B cell (primary cell): ENCODE results near the gene ZNF761. TPM values are rescaled to one million over a fixed set of nuclear protein-coding genes. Genes with fewer than 3 reads are reported as not detected.

Source experiments
- ATAC-seq: fragments of 200-7000 bp; cut with Tn5 transposase; one replicate; pipeline ENCODE4 v1.10.0; 2021; ENCODE audit warnings: low read depth, mild to moderate bottlenecking, moderate number of reproducible peaks, moderate library complexity
- CTCF ChIA-PET: fragments of 350-600 bp; sonication (Branson Sonifier 250); formaldehyde crosslinking; loops from one replicate; lab custom pipeline; 2021; ENCODE audit warnings: antibody characterized with exemption, inconsistent platforms; lab: Charles Lee
- POLR2A ChIA-PET: fragments of 350-600 bp; sonication (Branson Sonifier 250); formaldehyde crosslinking; loops from one replicate; lab custom pipeline; 2021; ENCODE audit warnings: antibody characterized with exemption; lab: Charles Lee
- DNase-seq: peaks from one replicate; pipeline ENCODE4 v3.0.0; 2013
- H2AFZ ChIP-seq: 2 replicates; pipeline ENCODE4 v1.6.1; 2012; ENCODE audit warnings: mild to moderate bottlenecking, low read depth, low read length; ENCODE audit not compliant: insufficient read depth, poor library complexity, severe bottlenecking
- H3K27ac ChIP-seq, 2 donors: 1 replicate in 1 of 2; 2 replicates in 1 of 2; pipeline ENCODE4 v1.5.1; 2012 to 2013; ENCODE audit warnings: low read length in 2 of 2, mild to moderate bottlenecking in 2 of 2, moderate library complexity in 1 of 2
- H3K27me3 ChIP-seq, 4 experiments: fragments of 200-600 bp in 1 of 4; sonication (generic) in 1 of 4; replicated peaks in 1 of 4; 1 replicate in 2 of 4; 2 replicates in 2 of 4; pipeline versions ENCODE4 v1.6.1 to v1.7.0; 2013 to 2016; ENCODE audit warnings: low read length in 3 of 4, mild to moderate bottlenecking in 2 of 4, mixed read lengths in 1 of 4, moderate library complexity in 1 of 4; ENCODE audit not compliant: insufficient read depth in 4 of 4, control insufficient read depth in 3 of 4; ENCODE audit errors: control extremely low read depth in 1 of 4
- H3K36me3 ChIP-seq, 2 experiments: replicated peaks in 1 of 2; 1 replicate in 1 of 2; 2 replicates in 1 of 2; pipeline versions ENCODE4 v1.6.1 to v1.7.1; 2013; ENCODE audit warnings: low read length in 1 of 2; ENCODE audit not compliant: insufficient read depth in 2 of 2, control insufficient read depth in 1 of 2; ENCODE audit errors: control extremely low read depth in 1 of 2, extremely low read depth in 1 of 2
- H3K4me1 ChIP-seq, 2 donors: fragments of 200-600 bp in 1 of 2; sonication (generic) in 1 of 2; 1 replicate in 1 of 2; 2 replicates in 1 of 2; pipeline versions ENCODE4 v1.5.1 to v1.6.1; 2013 to 2017; ENCODE audit warnings: low read length in 2 of 2; ENCODE audit not compliant: control insufficient read depth in 2 of 2, insufficient read depth in 2 of 2
- H3K4me2 ChIP-seq: replicated peaks from 2 replicates; pipeline ENCODE3; 2012; ENCODE audit warnings: mild to moderate bottlenecking, low read depth, low read length; ENCODE audit not compliant: poor library complexity, severe bottlenecking
- H3K4me3 ChIP-seq, 5 experiments: fragments of 200-600 bp in 1 of 5; sonication (generic) in 1 of 5; 1 replicate in 3 of 5; 2 replicates in 2 of 5; pipeline versions ENCODE4 v1.5.1 to v1.7.0; 2011 to 2016; ENCODE audit warnings: low read length in 4 of 5, mild to moderate bottlenecking in 4 of 5, low read depth in 2 of 5, control low read depth in 1 of 5, moderate library complexity in 1 of 5; ENCODE audit not compliant: insufficient read depth in 1 of 5; ENCODE audit errors: control extremely low read depth in 1 of 5, extremely low read depth in 1 of 5
- H3K79me2 ChIP-seq: fragments of 200-600 bp; sonication (generic); one replicate; pipeline ENCODE4 v1.6.0; 2016; ENCODE audit warnings: low read length; ENCODE audit not compliant: control insufficient read depth, insufficient read depth
- H3K9ac ChIP-seq: fragments of 200-600 bp; sonication (generic); 2 replicates; pipeline ENCODE4 v1.6.1; 2017; ENCODE audit warnings: mild to moderate bottlenecking, low read length, moderate library complexity
- H3K9me3 ChIP-seq, 3 donors: one replicate each; pipeline versions ENCODE4 v1.6.1 to v1.7.1; 2013; ENCODE audit warnings: low read length in 2 of 3; ENCODE audit not compliant: control insufficient read depth in 2 of 3, insufficient read depth in 1 of 3; ENCODE audit errors: control extremely low read depth in 1 of 3
- H4K20me1 ChIP-seq: 2 replicates; pipeline ENCODE4 v1.6.0; 2012; ENCODE audit warnings: mild to moderate bottlenecking, low read length; ENCODE audit not compliant: insufficient read depth, control insufficient read depth, poor library complexity, severe bottlenecking
- H3K27ac Mint-ChIP-seq: one replicate; pipeline ENCODE4 v1.8.0; 2021; ENCODE audit warnings: mixed read lengths
- H3K27me3 Mint-ChIP-seq: one replicate; pipeline ENCODE4 v1.8.0; 2021; ENCODE audit warnings: mixed read lengths
- H3K4me1 Mint-ChIP-seq: one replicate; pipeline ENCODE4 v1.8.0; 2021; ENCODE audit warnings: mixed read lengths
- H3K4me3 Mint-ChIP-seq: one replicate; pipeline ENCODE4 v1.8.0; 2021; ENCODE audit warnings: mixed read lengths
- H3K9me3 Mint-ChIP-seq: one replicate; pipeline ENCODE4 v1.8.0; 2022; ENCODE audit warnings: mixed read lengths; ENCODE audit not compliant: insufficient read depth
- EZH2 ChIP-seq: IDR thresholded peaks from 2 replicates; pipeline ENCODE4 v1.6.1; 2012; ENCODE audit warnings: borderline replicate concordance, low read depth, mild to moderate bottlenecking, moderate library complexity, low read length; ENCODE audit not compliant: insufficient read depth, poor library complexity, severe bottlenecking
- WGBS: methylation state at CpG from one replicate; pipeline ENCODE4 v1.1.5; 2013; ENCODE audit warnings: missing lambda C conversion rate; ENCODE audit not compliant: insufficient coverage; 5-methylcytosine and 5-hydroxymethylcytosine counted together
- intact Hi-C: fragments of 100-400 bp; cut with micrococcal nuclease; formaldehyde crosslinking; loops from one replicate; pipeline ENCODE4 v1.10.0; 2022
- polyA plus RNA-seq: library from polyadenylated mRNA; depleted of rRNA; stranded (reverse); fragments of >200 nt; gene quantifications from 2 replicates; pipeline ENCODE4 v1.2.3, GENCODE V29; 2012
- total RNA-seq, 2 donors: library from RNA; stranded (reverse); fragments of 120-200 nt in 1 of 2; gene quantifications; 1 replicate in 1 of 2; 2 replicates in 1 of 2; pipeline versions ENCODE4 v1.2.3 to v1.2.4, GENCODE V29; 2013 to 2022
- TF ChIP-seq, protein P1 (sequence below): fragments of 200-600 bp; IDR thresholded peaks from one replicate; pipeline ENCODE4 v1.8.0; 2022; ENCODE audit warnings: antibody characterized with exemption, mild to moderate bottlenecking

Gene ZNF761
- total and polyA plus RNA-seq, 2 donors (not counting 1 experiment from before 2014, with no cell fraction given): 12.1 to 14.9 TPM

GRCh38 chr19:53389978-53390377 is 41.8 kb upstream of the ZNF761 start:
- Histone ChIP-seq H3K27me3 (no peaks in the 10 kb centered on the region), H3K79me2 (no peaks in the 10 kb centered on the region), H3K9ac (no peak overlapping the region), H4K20me1 (no peaks in the 10 kb centered on the region), H3K9me3 (peaks cover 6 to 74% (median 16%) of the 10 kb centered on the region in 3 donors), H3K36me3 (no peaks in the 10 kb centered on the region), H3K27ac (no peak overlapping the region), H3K4me1 (peaks cover 4 to 6% of the 10 kb centered on the region in 2 donors), H2AFZ (no peak overlapping the region), H3K4me2 (no peak overlapping the region), H3K4me3 (no peak overlapping the region)
- ChIA-PET CTCF (no interaction called here), POLR2A (no interaction called here)
- ATAC-seq (no peak), DNase-seq (no peak)
- H3K27me3 Mint-ChIP-seq: no peaks in the 10 kb centered on the region
- H3K9me3 Mint-ChIP-seq: peaks cover 20% of the 10 kb centered on the region
- TF ChIP-seq, protein P1, sequence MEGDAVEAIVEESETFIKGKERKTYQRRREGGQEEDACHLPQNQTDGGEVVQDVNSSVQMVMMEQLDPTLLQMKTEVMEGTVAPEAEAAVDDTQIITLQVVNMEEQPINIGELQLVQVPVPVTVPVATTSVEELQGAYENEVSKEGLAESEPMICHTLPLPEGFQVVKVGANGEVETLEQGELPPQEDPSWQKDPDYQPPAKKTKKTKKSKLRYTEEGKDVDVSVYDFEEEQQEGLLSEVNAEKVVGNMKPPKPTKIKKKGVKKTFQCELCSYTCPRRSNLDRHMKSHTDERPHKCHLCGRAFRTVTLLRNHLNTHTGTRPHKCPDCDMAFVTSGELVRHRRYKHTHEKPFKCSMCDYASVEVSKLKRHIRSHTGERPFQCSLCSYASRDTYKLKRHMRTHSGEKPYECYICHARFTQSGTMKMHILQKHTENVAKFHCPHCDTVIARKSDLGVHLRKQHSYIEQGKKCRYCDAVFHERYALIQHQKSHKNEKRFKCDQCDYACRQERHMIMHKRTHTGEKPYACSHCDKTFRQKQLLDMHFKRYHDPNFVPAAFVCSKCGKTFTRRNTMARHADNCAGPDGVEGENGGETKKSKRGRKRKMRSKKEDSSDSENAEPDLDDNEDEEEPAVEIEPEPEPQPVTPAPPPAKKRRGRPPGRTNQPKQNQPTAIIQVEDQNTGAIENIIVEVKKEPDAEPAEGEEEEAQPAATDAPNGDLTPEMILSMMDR: no peak
- TF ChIP-seq EZH2: no peak
- peaks cover 10% of the 10 kb centered on the region for H3K4me1 Mint-ChIP-seq
- WGBS: 64% methylated on average over 17 of the region's 22 CpGs
- H3K27ac Mint-ChIP-seq: no peak overlapping the region
- no peak overlapping the region for H3K4me3 Mint-ChIP-seq
- intact Hi-C loops: no loop called here

DNA sequence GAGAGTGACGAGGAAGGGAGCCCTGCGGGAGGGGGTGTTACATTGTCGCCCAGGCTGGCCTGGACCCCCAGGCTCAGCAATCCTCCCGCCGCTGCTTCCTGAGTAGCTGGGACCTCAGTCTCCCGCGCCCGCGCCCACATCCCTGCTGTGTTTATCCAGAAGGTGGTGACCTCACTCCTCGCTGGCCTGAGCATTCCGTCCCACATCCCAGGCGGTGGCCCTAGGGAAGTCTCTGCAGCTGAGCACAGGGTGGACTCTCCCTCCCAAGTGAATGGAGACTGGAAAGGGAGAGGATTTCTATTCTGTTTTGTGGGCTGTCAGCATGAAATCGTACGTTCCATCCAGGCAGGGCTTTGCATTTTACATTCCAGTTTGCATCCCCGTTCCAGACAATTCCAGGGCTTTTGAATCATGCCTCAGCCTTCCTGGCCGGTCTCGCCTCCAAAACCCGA is 37.2 kb upstream of the ZNF761 start:
- Mint-ChIP-seq H3K9me3 (peaks cover 7% of the 10 kb centered on the region), H3K27me3 (no peaks in the 10 kb centered on the region), H3K27ac (peak overlapping the region; percentile 69), H3K4me3 (peak overlapping the region; percentile 86), H3K4me1 (peaks cover 30% of the 10 kb centered on the region)
- Histone ChIP-seq H3K27ac (no peak overlapping the region), H3K36me3 (peaks cover 0 to 15% of the 10 kb centered on the region in 2 experiments), H2AFZ (peak overlapping the region; percentile 97), H3K4me1 (peaks cover 11 to 16% of the 10 kb centered on the region in 2 donors), H3K4me3 (peak overlapping the region; percentile 25 to 85 (median 78)), H3K27me3 (no peaks in the 10 kb centered on the region), H4K20me1 (no peaks in the 10 kb centered on the region), H3K4me2 (peak overlapping the region; percentile 89), H3K79me2 (peaks cover 20% of the 10 kb centered on the region), H3K9ac (peak overlapping the region; percentile 77), H3K9me3 (peaks cover 0 to 47% (median 9%) of the 10 kb centered on the region in 3 donors)
- CTCF ChIA-PET: interaction anchor here (1.8 kb wide), 1 partner anchor 199 kb away, joined by 6 read pairs; no protein-coding TSS in a partner anchor
- 29% methylated on average over 17 of the region's 18 CpGs for WGBS
- ATAC-seq (no peak), DNase-seq (no peak)
- POLR2A ChIA-PET: interaction anchor here (0.6 kb wide), 1 partner anchor 30 kb away, joined by 3 read pairs; no protein-coding TSS in a partner anchor
- intact Hi-C loops: loop anchor here (2.0 kb wide), 1 partner anchor 126 kb away; no protein-coding TSS in a partner anchor
- TF ChIP-seq, protein P1: no peak
- TF ChIP-seq EZH2: no peak
